CD4-positive, alpha-beta T cell (primary cell): ENCODE measurements around the gene PAWR. TPM values are rescaled to one million over a fixed set of nuclear protein-coding genes. Genes with fewer than 3 reads are reported as not detected.
"Not testable (repeated sequence)": the region's sequence is repeated elsewhere in the genome, so short reads cannot be mapped to it uniquely, and the experiment has no call there.

ENCODE experiments used
- ATAC-seq: fragments of 200-7000 bp; cut with Tn5 transposase; one replicate; pipeline ENCODE4 v1.10.0; 2022; ENCODE audit warnings: mild to moderate bottlenecking; ENCODE audit not compliant: poor library complexity
- CTCF ChIA-PET: fragments of 350-600 bp; sonication (Branson Sonifier 250); formaldehyde crosslinking; loops from one replicate; lab custom pipeline; 2021; ENCODE audit warnings: antibody characterized with exemption, inconsistent platforms; lab: Charles Lee
- POLR2A ChIA-PET: fragments of 350-600 bp; sonication (Branson Sonifier 250); formaldehyde crosslinking; loops from one replicate; lab custom pipeline; 2021; ENCODE audit warnings: antibody characterized with exemption, inconsistent platforms; lab: Charles Lee
- DNase-seq, 14 experiments: peaks; one replicate each; pipeline ENCODE4 v3.0.0-alpha.2; 2013 to 2020; ENCODE audit warnings: mixed read lengths in 2 of 14
- H3K27ac ChIP-seq, 2 donors: one replicate each; pipeline versions ENCODE4 v1.5.1 to v1.7.0; 2013; ENCODE audit warnings: low read length in 2 of 2, low read depth in 1 of 2, mild to moderate bottlenecking in 1 of 2
- H3K27me3 ChIP-seq, 2 experiments: 1 replicate in 1 of 2; 2 replicates in 1 of 2; pipeline versions ENCODE4 v1.6.1 to v1.7.0; 2013; ENCODE audit warnings: low read length in 2 of 2, control low read depth in 1 of 2, mild to moderate bottlenecking in 1 of 2, moderate library complexity in 1 of 2; ENCODE audit not compliant: insufficient read depth in 2 of 2, control insufficient read depth in 1 of 2
- H3K36me3 ChIP-seq: one replicate; pipeline ENCODE4 v1.6.1; 2013; ENCODE audit warnings: low read length, control low read depth; ENCODE audit not compliant: insufficient read depth
- H3K4me1 ChIP-seq: one replicate; pipeline ENCODE4 v1.6.1; 2013; ENCODE audit warnings: low read length, control low read depth; ENCODE audit not compliant: insufficient read depth
- H3K4me3 ChIP-seq: one replicate; pipeline ENCODE4 v1.5.1; 2013; ENCODE audit warnings: mild to moderate bottlenecking, low read length, moderate library complexity
- H3K9me3 ChIP-seq, 2 experiments: 1 replicate in 1 of 2; 2 replicates in 1 of 2; pipeline versions ENCODE4 v1.6.1 to v1.7.0; 2013; ENCODE audit warnings: low read length in 2 of 2, mild to moderate bottlenecking in 2 of 2, control low read depth in 1 of 2, moderate library complexity in 1 of 2; ENCODE audit not compliant: control insufficient read depth in 1 of 2, insufficient read depth in 1 of 2
- H3K27ac Mint-ChIP-seq: one replicate; pipeline ENCODE4 v1.8.0; 2020; ENCODE audit warnings: mixed read lengths
- H3K27me3 Mint-ChIP-seq: one replicate; pipeline ENCODE4 v1.8.0; 2021; ENCODE audit warnings: mixed read lengths
- H3K36me3 Mint-ChIP-seq: one replicate; pipeline ENCODE4 v1.8.0; 2021; ENCODE audit warnings: low read depth, mixed read lengths
- H3K4me1 Mint-ChIP-seq: one replicate; pipeline ENCODE4 v1.8.0; 2021; ENCODE audit warnings: low read depth, mixed read lengths
- H3K4me3 Mint-ChIP-seq: one replicate; pipeline ENCODE4 v1.8.0; 2020; ENCODE audit warnings: mild to moderate bottlenecking, mixed read lengths
- H3K9me3 Mint-ChIP-seq: one replicate; pipeline ENCODE4 v1.8.0; 2020; ENCODE audit warnings: mixed read lengths
- intact Hi-C, 2 experiments: fragments of 100-400 bp; cut with DNase I in 1 of 2; cut with micrococcal nuclease in 1 of 2; formaldehyde crosslinking; loops; one replicate each; pipeline versions ENCODE4 v1.15.1 to v1.9.0; 2023 to 2025; cut with DNase I, micrococcal nuclease
- total RNA-seq, 174 experiments: library from RNA in 2 of 174; stranded (reverse) in 2 of 174; gene quantifications; one replicate each; pipeline ENCODE4 v1.2.3 and lab custom pipeline; 2021 to 2026
- TF ChIP-seq, protein P1 (sequence below): fragments of 200-600 bp; IDR thresholded peaks from one replicate; pipeline ENCODE4 v1.8.0; 2022; ENCODE audit warnings: antibody characterized with exemption, mild to moderate bottlenecking

Gene PAWR
- total RNA-seq, 2 experiments from 2014 or later: 1.6 to 3.2 TPM

GRCh38 chr12:79650440-79650839 is 40.3 kb downstream of the PAWR start:
- no peaks in the 10 kb centered on the region for H3K9me3 ChIP-seq
- DNase-seq (no peak), ATAC-seq (no peak)
- H3K27me3 ChIP-seq: no peaks in the 10 kb centered on the region
- Mint-ChIP-seq H3K4me1 (no peaks in the 10 kb centered on the region), H3K9me3 (no peaks in the 10 kb centered on the region), H3K27ac (no peak overlapping the region), H3K4me3 (no peak overlapping the region), H3K27me3 (no peaks in the 10 kb centered on the region), H3K36me3 (no peaks in the 10 kb centered on the region)
- no peak overlapping the region for H3K27ac ChIP-seq
- TF ChIP-seq, protein P1, sequence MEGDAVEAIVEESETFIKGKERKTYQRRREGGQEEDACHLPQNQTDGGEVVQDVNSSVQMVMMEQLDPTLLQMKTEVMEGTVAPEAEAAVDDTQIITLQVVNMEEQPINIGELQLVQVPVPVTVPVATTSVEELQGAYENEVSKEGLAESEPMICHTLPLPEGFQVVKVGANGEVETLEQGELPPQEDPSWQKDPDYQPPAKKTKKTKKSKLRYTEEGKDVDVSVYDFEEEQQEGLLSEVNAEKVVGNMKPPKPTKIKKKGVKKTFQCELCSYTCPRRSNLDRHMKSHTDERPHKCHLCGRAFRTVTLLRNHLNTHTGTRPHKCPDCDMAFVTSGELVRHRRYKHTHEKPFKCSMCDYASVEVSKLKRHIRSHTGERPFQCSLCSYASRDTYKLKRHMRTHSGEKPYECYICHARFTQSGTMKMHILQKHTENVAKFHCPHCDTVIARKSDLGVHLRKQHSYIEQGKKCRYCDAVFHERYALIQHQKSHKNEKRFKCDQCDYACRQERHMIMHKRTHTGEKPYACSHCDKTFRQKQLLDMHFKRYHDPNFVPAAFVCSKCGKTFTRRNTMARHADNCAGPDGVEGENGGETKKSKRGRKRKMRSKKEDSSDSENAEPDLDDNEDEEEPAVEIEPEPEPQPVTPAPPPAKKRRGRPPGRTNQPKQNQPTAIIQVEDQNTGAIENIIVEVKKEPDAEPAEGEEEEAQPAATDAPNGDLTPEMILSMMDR: no peak
- ChIA-PET POLR2A (interaction anchor here (0.6 kb wide), 1 partner anchor 9 kb away, joined by 3 read pairs; no protein-coding TSS in a partner anchor), CTCF (no interaction called here)
- H3K36me3 ChIP-seq: no peaks in the 10 kb centered on the region
- H3K4me3 ChIP-seq: no peak overlapping the region
- no peaks in the 10 kb centered on the region for H3K4me1 ChIP-seq
- intact Hi-C loops: no loop called here

DNA sequence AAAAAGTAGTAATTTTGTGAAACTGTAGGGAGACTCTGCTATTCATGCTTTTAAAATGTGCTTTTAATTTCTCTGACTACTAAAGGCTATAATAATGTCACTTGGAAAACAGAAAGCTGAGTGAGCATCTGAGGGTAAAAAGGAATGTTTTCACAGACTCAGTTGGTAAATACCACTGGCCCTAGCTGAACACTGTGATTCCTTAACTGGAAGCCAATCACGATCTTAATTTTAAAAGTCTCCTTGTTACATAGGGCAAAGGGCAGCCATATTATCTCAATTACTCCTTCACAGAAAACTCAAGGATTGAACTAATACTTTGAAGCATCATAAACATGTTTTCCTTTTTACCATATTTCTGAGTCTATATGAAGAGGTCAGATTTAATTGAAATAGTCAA is 41.9 kb downstream of the PAWR start:
- Histone ChIP-seq H3K27ac (no peak overlapping the region), H3K4me1 (no peaks in the 10 kb centered on the region), H3K36me3 (no peaks in the 10 kb centered on the region), H3K27me3 (no peaks in the 10 kb centered on the region), H3K4me3 (no peak overlapping the region), H3K9me3 (no peaks in the 10 kb centered on the region)
- TF ChIP-seq, protein P1: no peak
- ChIA-PET POLR2A (interaction anchor here (0.6 kb wide), 1 partner anchor 15 kb away, joined by 3 read pairs; no protein-coding TSS in a partner anchor), CTCF (no interaction called here)
- no peak overlapping the region for H3K27ac Mint-ChIP-seq
- H3K4me3 Mint-ChIP-seq: no peak overlapping the region
- no peak for ATAC-seq
- no peaks in the 10 kb centered on the region for H3K4me1 Mint-ChIP-seq
- intact Hi-C loops: no loop called here
- H3K36me3 Mint-ChIP-seq: no peaks in the 10 kb centered on the region
- no peaks in the 10 kb centered on the region for H3K27me3 Mint-ChIP-seq
- no peak for DNase-seq
- H3K9me3 Mint-ChIP-seq: no peaks in the 10 kb centered on the region

GRCh38 chr12:79646843-79647242 is 43.9 kb downstream of the PAWR start:
- H3K4me3 Mint-ChIP-seq, DNase-seq, H3K4me1 Mint-ChIP-seq, ATAC-seq, POLR2A ChIA-PET, intact Hi-C loops, CTCF ChIA-PET, H3K27ac ChIP-seq, H3K27me3 ChIP-seq, H3K9me3 ChIP-seq, H3K9me3 Mint-ChIP-seq, H3K4me1 ChIP-seq, H3K27ac Mint-ChIP-seq, H3K36me3 ChIP-seq, H3K27me3 Mint-ChIP-seq, H3K36me3 Mint-ChIP-seq, H3K4me3 ChIP-seq: not testable (repeated sequence)

- H3K4me1 ChIP-seq: no peaks in the 10 kb centered on the region
- CTCF ChIA-PET: no interaction called here
Measured at GRCh38 chr12:79645235-79645630, 45.5 kb downstream of the PAWR start.

More at GRCh38 chr12:79645235-79645630, 45.5 kb downstream of the PAWR start:
- H3K4me3 Mint-ChIP-seq: no peak overlapping the region
- no peaks in the 10 kb centered on the region for H3K27me3 Mint-ChIP-seq
- intact Hi-C loops: no loop called here
- H3K9me3 ChIP-seq: no peaks in the 10 kb centered on the region
- H3K9me3 Mint-ChIP-seq: no peaks in the 10 kb centered on the region
- no peaks in the 10 kb centered on the region for H3K36me3 Mint-ChIP-seq
- no peak overlapping the region for H3K27ac ChIP-seq
- H3K4me1 Mint-ChIP-seq: no peaks in the 10 kb centered on the region
- no peak overlapping the region for H3K4me3 ChIP-seq
- H3K27me3 ChIP-seq: no peaks in the 10 kb centered on the region
- no peak for DNase-seq
- no peak overlapping the region for H3K27ac Mint-ChIP-seq
- POLR2A ChIA-PET: no interaction called here
- TF ChIP-seq, protein P1: no peak
- H3K36me3 ChIP-seq: no peaks in the 10 kb centered on the region
- ATAC-seq: no peak
